HG02884 (cell line): ENCODE results near the gene NEURL2.

ENCODE experiments used
- ATAC-seq: cut with Tn5 transposase; IDR thresholded peaks from one replicate; pipeline ENCODE4 v1.9.1; 2021; ENCODE audit warnings: mild to moderate bottlenecking, moderate library complexity; ENCODE audit not compliant: unreplicated experiment

The NEURL2 gene

DNA sequence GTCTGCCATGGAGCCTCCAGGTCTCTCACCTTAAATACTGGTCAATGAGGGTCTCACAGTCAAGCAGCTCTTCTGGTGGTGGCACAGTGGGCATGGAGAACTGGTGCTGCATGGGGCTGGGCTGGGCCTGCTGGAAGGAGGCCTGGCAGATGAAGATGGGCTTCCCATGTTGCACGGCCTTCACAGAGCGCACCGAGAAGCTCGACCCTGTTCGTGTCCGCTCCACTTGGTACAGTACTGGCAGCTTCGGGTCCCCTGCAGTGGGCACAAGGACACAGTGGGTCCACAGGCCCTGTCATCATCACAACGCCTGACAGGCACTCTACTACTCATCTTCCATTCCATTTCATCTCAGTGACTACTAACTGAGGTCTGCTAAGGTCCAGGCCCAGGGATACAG is 42.6 kb downstream of the NEURL2 start:
- no peak for ATAC-seq

DNA sequence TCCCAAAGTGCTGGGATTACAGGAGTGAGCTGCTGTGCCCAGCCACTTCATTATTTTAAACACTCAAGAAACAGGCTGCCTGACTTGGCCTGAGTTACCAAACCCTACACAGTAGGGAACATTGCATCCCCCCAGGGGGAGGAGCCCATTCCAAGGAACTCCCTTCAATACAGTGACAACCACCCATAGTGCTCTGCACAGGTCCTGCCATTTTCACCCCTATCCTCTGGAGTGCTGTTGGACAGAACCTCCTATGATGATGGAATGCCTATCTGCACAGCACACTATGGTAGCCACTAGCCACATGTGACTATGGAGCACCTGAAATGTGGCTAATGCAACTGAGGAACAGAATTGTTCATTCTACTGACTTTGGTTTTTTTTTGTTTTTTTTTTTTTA is 45.6 kb downstream of the NEURL2 start:
- no peak for ATAC-seq

DNA sequence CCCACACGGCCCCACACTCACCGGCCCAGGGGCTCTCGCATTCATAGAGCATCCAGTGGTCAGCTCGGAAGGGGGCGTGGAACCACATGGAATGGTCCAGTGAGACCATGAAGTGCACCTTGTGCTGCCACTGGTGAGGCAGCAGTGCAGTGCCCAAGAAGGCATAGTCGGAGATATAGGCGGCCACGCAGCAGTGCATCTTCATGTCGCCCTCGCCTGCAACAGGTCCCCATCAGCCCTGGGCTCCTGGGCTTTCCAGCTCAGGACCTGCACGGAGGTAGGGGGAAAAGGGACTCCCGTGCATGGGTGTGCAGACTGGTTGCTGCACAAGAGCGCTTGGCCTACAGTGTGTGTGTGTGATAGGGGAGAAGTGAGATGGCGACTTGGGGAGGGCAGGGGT is 47.5 kb downstream of the NEURL2 start:
- ATAC-seq: no peak

DNA sequence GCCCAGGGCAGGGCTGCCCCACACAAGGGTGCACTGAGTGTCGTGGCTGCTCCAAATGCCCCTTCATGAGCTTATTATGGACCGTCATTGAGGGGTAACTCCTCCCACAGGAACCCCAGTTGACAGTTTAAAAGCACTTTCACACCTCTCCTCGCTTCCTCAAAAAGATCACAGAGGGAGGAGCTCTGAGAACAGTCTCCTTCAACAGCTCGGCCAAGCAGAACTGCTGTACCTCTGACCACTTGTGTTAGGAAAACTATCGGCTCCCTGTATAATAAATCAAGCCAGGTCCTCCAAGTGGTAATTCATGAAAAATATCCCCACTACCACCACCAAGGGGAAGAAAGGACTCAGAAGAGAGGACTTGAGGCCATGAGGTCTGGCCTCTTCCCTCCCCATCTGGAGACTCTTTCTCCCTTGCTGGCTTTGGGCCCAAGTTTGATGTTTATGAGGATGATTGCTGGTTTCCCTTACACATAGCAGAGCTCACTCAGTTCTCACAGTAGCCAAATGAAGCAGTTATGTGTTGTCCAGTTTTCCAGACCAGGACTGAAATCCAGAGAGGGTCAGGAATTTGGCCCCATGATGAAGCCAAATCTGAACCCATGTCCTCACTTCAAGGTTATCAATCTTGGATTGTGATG is 48.7 kb downstream of the NEURL2 start:
- ATAC-seq: no peak

GRCh38 chr20:45841407-45842129 is 49.4 kb downstream of the NEURL2 start:
- no peak for ATAC-seq

GRCh38 chr20:45840700-45841198 is 50.3 kb downstream of the NEURL2 start:
- no peak for ATAC-seq
